Islet precursor cell (in vitro differentiated cells): ENCODE results near the gene PKP3.

Experiments used
- DNase-seq: peaks from one replicate; pipeline ENCODE4 v3.0.0-alpha.2; 2018

Gene PKP3

GRCh38 chr11:447923-448731 is 54.1 kb downstream of the PKP3 start:
- DNase-seq, result peak; percentile 95

GRCh38 chr11:449889-450808 is 56.1 kb downstream of the PKP3 start, which contains the start of gene PTDSS2:
TSS of gene PTDSS2 (plus strand) at chr11:450279. CDS start at chr11:450456, 177 bp downstream.
- peak; percentile 98 for DNase-seq

- peak; percentile 84 for DNase-seq
These were observed 56.9 kb downstream of the PKP3 start for GRCh38 chr11:450809-451451.

GRCh38 chr11:451738-452137 is 57.7 kb downstream of the PKP3 start:
- no peak for DNase-seq

- no peak for DNase-seq
These were observed 58.3 kb downstream of the PKP3 start for GRCh38 chr11:452203-452744.

GRCh38 chr11:452916-453527 is 59.0 kb downstream of the PKP3 start:
- DNase-seq, result no peak

- no peak for DNase-seq
These were observed 59.6 kb downstream of the PKP3 start for GRCh38 chr11:453564-453963.

- DNase-seq, result no peak
These were observed 60.0 kb downstream of the PKP3 start for GRCh38 chr11:454043-454442.
